Mesodermal cell (in vitro differentiated cells): ENCODE results near the gene SDHB.

ENCODE experiments used
- H3K27ac ChIP-seq: 2 replicates; pipeline ENCODE4 v1.7.0; 2013; ENCODE audit warnings: mild to moderate bottlenecking, low read depth, low read length, moderate library complexity; ENCODE audit not compliant: severe bottlenecking
- H3K36me3 ChIP-seq: 2 replicates; pipeline ENCODE4 v1.7.1; 2013; ENCODE audit warnings: mild to moderate bottlenecking, low read length, moderate library complexity; ENCODE audit not compliant: control insufficient read depth, insufficient read depth
- H3K4me1 ChIP-seq: one replicate; pipeline ENCODE4 v1.7.1; 2013; ENCODE audit warnings: mild to moderate bottlenecking, low read length; ENCODE audit not compliant: insufficient read depth, control insufficient read depth, poor library complexity, severe bottlenecking
- H3K4me3 ChIP-seq: 2 replicates; pipeline ENCODE4 v1.7.0; 2013; ENCODE audit warnings: low read length, control low read depth, mild to moderate bottlenecking; ENCODE audit not compliant: insufficient read depth, poor library complexity, severe bottlenecking; ENCODE audit errors: extremely low read depth
- H3K9me3 ChIP-seq: 2 replicates; pipeline ENCODE4 v1.7.1; 2013; ENCODE audit warnings: mild to moderate bottlenecking, low read length, moderate library complexity; ENCODE audit not compliant: control insufficient read depth
- WGBS, 2 experiments: methylation state at CpG; one replicate each; pipeline ENCODE4 v1.1.5; 2013; ENCODE audit warnings: missing lambda C conversion rate in 2 of 2; ENCODE audit not compliant: insufficient coverage in 2 of 2; 5-methylcytosine and 5-hydroxymethylcytosine counted together

The SDHB gene

GRCh38 chr1:17061892-17062291 lies 8.1 kb upstream of the SDHB start:
- H3K4me3 ChIP-seq, result no peak overlapping the region
- no peaks in the 10 kb centered on the region for H3K36me3 ChIP-seq
- 90 to 92% methylated on average over 2 of the region's 2 CpGs for WGBS, 2 experiments
- peaks cover 5% of the 10 kb centered on the region for H3K4me1 ChIP-seq
- H3K27ac ChIP-seq, result no peak overlapping the region
- H3K9me3 ChIP-seq, result no peaks in the 10 kb centered on the region

GRCh38 chr1:17061486-17061885 lies 7.7 kb upstream of the SDHB start:
- H3K4me3 ChIP-seq, result no peak overlapping the region
- 83 to 91% methylated on average over 2 to 3 of the region's 3 CpGs for WGBS, 2 experiments
- H3K36me3 ChIP-seq, result no peaks in the 10 kb centered on the region
- H3K4me1 ChIP-seq, result peaks cover 5% of the 10 kb centered on the region
- H3K27ac ChIP-seq, result no peak overlapping the region
- no peaks in the 10 kb centered on the region for H3K9me3 ChIP-seq

GRCh38 chr1:17060306-17060749 lies 6.5 kb upstream of the SDHB start:
- Histone ChIP-seq H3K4me3 (no peak overlapping the region), H3K36me3 (no peaks in the 10 kb centered on the region), H3K4me1 (peaks cover 5% of the 10 kb centered on the region), H3K9me3 (no peaks in the 10 kb centered on the region), H3K27ac (no peak overlapping the region)
- WGBS, 2 experiments, result 54 to 61% methylated on average over 11 of the region's 11 CpGs

DNA sequence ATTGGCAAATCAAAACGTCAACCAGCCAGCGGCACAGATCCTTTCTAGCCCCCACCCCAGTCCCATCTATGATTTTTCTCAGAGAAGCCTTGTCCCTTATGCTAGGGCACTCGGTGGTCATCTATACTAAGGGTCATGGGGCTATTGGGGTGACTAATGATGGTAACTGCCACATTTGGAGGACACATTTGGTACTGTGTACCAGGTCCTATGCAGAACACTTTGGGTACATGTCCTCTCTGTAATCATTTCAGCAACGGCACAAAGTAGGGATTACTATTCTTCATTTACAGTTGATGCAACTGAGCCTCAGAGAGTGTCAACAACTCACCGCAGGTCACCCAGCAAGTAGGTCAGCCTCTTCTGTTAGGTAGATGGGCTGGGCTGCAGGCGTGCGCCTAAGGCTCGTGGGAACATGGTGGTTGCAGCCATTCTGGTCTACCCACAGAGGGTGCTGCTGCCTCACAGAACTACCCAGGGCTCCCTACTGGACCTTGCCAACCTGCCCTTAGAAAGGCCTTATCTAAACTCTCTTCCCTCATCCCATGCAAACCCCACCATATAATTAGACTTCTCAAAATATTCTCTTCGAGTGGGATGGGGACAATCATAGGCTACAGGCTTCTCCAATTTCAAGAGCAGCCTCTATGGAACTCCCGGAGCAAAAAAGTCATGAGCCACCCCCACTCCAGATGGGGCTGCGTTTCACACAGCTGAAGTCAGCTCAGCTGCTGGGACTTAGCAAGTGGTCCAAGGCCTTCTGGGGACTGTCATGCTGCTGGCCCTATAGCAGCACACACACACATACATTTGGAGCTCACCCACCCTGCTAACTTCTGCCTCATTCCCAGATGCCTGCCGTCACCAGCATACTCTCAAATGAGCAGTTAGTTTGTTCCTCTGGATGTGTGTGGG lies 5.8 kb upstream of the SDHB start:
- Histone ChIP-seq H3K36me3 (no peaks in the 10 kb centered on the region), H3K9me3 (no peaks in the 10 kb centered on the region), H3K4me1 (peaks cover 5% of the 10 kb centered on the region), H3K4me3 (no peak overlapping the region), H3K27ac (no peak overlapping the region)
- 46 to 62% methylated on average over 3 to 7 of the region's 12 CpGs for WGBS, 2 experiments

GRCh38 chr1:17056551-17056950 lies 2.7 kb upstream of the SDHB start:
- Histone ChIP-seq H3K9me3 (no peaks in the 10 kb centered on the region), H3K4me3 (no peak overlapping the region), H3K4me1 (peaks cover 4% of the 10 kb centered on the region), H3K36me3 (peaks cover 7% of the 10 kb centered on the region), H3K27ac (no peak overlapping the region)
- WGBS, 2 experiments, result 91 to 97% methylated on average over 3 to 4 of the region's 4 CpGs

DNA sequence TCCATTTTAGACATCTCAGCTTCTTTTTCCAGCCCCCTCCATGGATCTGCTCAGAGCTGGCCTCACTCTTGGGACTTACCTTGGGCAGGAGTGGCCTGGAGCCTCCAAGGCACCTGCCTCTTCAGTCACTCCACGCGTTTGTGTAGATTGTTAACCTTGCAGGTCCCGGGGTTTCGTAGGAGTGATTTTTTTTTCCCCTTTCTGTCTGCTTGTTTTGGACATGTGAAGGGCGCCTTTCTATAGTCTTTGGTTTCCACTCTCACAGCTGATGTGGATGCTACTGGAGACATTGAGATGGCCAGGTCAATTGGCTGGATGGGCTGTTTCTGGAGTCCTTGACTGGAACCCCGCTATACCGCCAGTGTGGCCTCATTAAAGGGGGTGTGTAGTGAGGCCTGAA lies 2.0 kb upstream of the SDHB start:
- H3K4me1 ChIP-seq, result peaks cover 7% of the 10 kb centered on the region
- no peak overlapping the region for H3K4me3 ChIP-seq
- H3K9me3 ChIP-seq, result no peaks in the 10 kb centered on the region
- H3K27ac ChIP-seq, result no peak overlapping the region
- H3K36me3 ChIP-seq, result peaks cover 14% of the 10 kb centered on the region
- 80 to 96% methylated on average over 2 to 5 of the region's 7 CpGs for WGBS, 2 experiments

GRCh38 chr1:17053086-17053684 lies 647 bp downstream of the SDHB start:
- peaks cover 30% of the 10 kb centered on the region for H3K36me3 ChIP-seq
- no peaks in the 10 kb centered on the region for H3K9me3 ChIP-seq
- 0 to 24% methylated on average over 6 to 7 of the region's 12 CpGs for WGBS, 2 experiments
- H3K4me1 ChIP-seq, result peaks cover 7% of the 10 kb centered on the region
- H3K27ac ChIP-seq, result peak overlapping the region; percentile 57
- peak overlapping the region; percentile 94 for H3K4me3 ChIP-seq

- H3K9me3 ChIP-seq, result no peaks in the 10 kb centered on the region
- H3K36me3 ChIP-seq, result peaks cover 33% of the 10 kb centered on the region
- H3K4me1 ChIP-seq, result peaks cover 7% of the 10 kb centered on the region
- no peak overlapping the region for H3K27ac ChIP-seq
- peak overlapping the region; percentile 94 for H3K4me3 ChIP-seq
These were observed 1.2 kb downstream of the SDHB start for GRCh38 chr1:17052641-17053040.

DNA sequence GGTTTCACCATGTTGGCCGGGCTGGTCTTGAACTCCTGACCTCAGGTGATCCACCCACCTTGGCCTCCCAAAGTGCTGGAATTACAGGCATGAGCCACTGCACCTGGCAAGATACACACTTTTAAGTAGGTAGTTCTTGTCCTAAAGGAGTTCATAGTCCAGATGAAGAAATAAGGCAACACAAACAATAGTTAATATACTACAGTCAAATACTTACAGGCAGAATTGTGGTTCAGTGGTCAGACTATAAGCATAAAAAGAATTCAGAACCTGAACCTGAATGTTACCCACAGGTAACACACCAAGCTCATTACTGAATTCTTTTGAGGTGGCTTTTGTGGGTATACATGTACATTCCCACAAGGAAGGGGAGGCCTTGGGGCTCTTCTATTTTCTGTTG lies 1.8 kb downstream of the SDHB start:
- no CpG with 5 or more reads among the region's 1 CpG for WGBS, 2 experiments
- peaks cover 35% of the 10 kb centered on the region for H3K36me3 ChIP-seq
- H3K9me3 ChIP-seq, result no peaks in the 10 kb centered on the region
- no peak overlapping the region for H3K27ac ChIP-seq
- H3K4me1 ChIP-seq, result peaks cover 7% of the 10 kb centered on the region
- no peak overlapping the region for H3K4me3 ChIP-seq

DNA sequence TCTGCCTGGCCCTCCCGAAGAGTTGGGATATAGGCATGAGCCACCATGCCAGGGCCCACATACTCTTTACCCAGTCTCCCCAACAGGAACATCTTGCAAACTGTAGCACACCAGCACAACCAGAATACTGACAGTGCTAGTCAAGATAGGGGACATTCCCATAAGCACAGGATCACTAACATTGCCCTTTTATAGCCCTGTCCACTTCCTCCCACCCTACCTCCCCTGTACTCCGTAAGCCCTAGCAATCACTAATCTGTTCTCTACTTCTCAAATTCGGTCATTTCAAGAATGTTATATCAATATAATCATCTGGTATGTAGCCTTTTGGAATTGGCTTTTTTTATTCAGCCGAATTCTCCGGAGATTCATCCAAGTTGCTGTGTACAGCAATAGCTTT lies 5.9 kb downstream of the SDHB start:
- 82 to 100% methylated on average over 1 to 2 of the region's 5 CpGs for WGBS, 2 experiments
- Histone ChIP-seq H3K4me1 (peaks cover 7% of the 10 kb centered on the region), H3K9me3 (no peaks in the 10 kb centered on the region), H3K36me3 (peaks cover 62% of the 10 kb centered on the region), H3K27ac (no peak overlapping the region), H3K4me3 (no peak overlapping the region)

GRCh38 chr1:17046334-17046657 lies 7.5 kb downstream of the SDHB start:
- H3K4me3 ChIP-seq, result no peak overlapping the region
- H3K4me1 ChIP-seq, result peaks cover 2% of the 10 kb centered on the region
- 86 to 88% methylated on average over 1 to 3 of the region's 3 CpGs for WGBS, 2 experiments
- H3K27ac ChIP-seq, result no peak overlapping the region
- no peaks in the 10 kb centered on the region for H3K9me3 ChIP-seq
- H3K36me3 ChIP-seq, result peaks cover 67% of the 10 kb centered on the region
